B cell (primary cell): ENCODE data around the gene STOX2.

ENCODE experiments used
- EZH2 ChIP-seq: IDR thresholded peaks from 2 replicates; pipeline ENCODE4 v1.6.1; 2012; ENCODE audit warnings: borderline replicate concordance, low read depth, mild to moderate bottlenecking, moderate library complexity, low read length; ENCODE audit not compliant: insufficient read depth, poor library complexity, severe bottlenecking
- TF ChIP-seq, protein P1 (sequence below): fragments of 200-600 bp; IDR thresholded peaks from one replicate; pipeline ENCODE4 v1.8.0; 2022; ENCODE audit warnings: antibody characterized with exemption, mild to moderate bottlenecking

GRCh38 chr4:183945741-183946140, 40.6 kb downstream of the STOX2 start:
- TF ChIP-seq, protein P1, sequence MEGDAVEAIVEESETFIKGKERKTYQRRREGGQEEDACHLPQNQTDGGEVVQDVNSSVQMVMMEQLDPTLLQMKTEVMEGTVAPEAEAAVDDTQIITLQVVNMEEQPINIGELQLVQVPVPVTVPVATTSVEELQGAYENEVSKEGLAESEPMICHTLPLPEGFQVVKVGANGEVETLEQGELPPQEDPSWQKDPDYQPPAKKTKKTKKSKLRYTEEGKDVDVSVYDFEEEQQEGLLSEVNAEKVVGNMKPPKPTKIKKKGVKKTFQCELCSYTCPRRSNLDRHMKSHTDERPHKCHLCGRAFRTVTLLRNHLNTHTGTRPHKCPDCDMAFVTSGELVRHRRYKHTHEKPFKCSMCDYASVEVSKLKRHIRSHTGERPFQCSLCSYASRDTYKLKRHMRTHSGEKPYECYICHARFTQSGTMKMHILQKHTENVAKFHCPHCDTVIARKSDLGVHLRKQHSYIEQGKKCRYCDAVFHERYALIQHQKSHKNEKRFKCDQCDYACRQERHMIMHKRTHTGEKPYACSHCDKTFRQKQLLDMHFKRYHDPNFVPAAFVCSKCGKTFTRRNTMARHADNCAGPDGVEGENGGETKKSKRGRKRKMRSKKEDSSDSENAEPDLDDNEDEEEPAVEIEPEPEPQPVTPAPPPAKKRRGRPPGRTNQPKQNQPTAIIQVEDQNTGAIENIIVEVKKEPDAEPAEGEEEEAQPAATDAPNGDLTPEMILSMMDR = no peak
- TF ChIP-seq EZH2 = no peak
